Stimulated activated CD4-positive, alpha-beta T cell treated with anti-CD3 and anti-CD28 coated beads, Interleukin-15, amount 100 ng/mL, for 1 hour (primary cell): ENCODE data around the gene TMIGD3.
"Not testable (repeated sequence)": the region's sequence is repeated elsewhere in the genome, so short reads cannot be mapped to it uniquely, and the experiment has no call there.

Experiments used
- DNase-seq, 2 donors: peaks; one replicate each; pipeline ENCODE4 v3.0.0-alpha.2; 2020; ENCODE audit warnings: low read depth in 1 of 2, low spot score in 1 of 2

TMIGD3 gene

GRCh38 chr1:111503585-111504060 lies at the start of gene TMIGD3, which contains the start of gene ADORA3:
Gene TMIGD3, minus strand, starts transcription at chr1:111503633. Its CDS starts 279 bp downstream, at chr1:111503354.
Gene ADORA3, minus strand, starts transcription at chr1:111503633. Its CDS starts 279 bp downstream, at chr1:111503354.
- no peak for DNase-seq

- no peak for DNase-seq
Measured at GRCh38 chr1:111553196-111553595, 49.8 kb upstream of the TMIGD3 start.

- no peak for DNase-seq
Measured at GRCh38 chr1:111552587-111552986, 49.2 kb upstream of the TMIGD3 start.

- DNase-seq, result no peak
Measured at GRCh38 chr1:111551623-111552411, 48.4 kb upstream of the TMIGD3 start.

GRCh38 chr1:111547786-111548185 lies 44.4 kb upstream of the TMIGD3 start:
- DNase-seq, result not testable (repeated sequence)

- no peak for DNase-seq
Measured at GRCh38 chr1:111542187-111542586, 38.8 kb upstream of the TMIGD3 start.

- DNase-seq, result no peak
Measured at GRCh38 chr1:111541721-111542120, 38.3 kb upstream of the TMIGD3 start.

GRCh38 chr1:111540928-111541327 lies 37.5 kb upstream of the TMIGD3 start:
- no peak for DNase-seq

GRCh38 chr1:111538343-111539025 lies 35.1 kb upstream of the TMIGD3 start:
- no peak for DNase-seq

GRCh38 chr1:111535256-111536191 lies 32.1 kb upstream of the TMIGD3 start:
- no peak for DNase-seq

GRCh38 chr1:111520053-111520452 lies 16.6 kb upstream of the TMIGD3 start:
- DNase-seq, result no peak

- DNase-seq, result no peak
Measured at GRCh38 chr1:111517469-111518225, 14.2 kb upstream of the TMIGD3 start.

- no peak for DNase-seq
Measured at GRCh38 chr1:111516005-111516535, 12.6 kb upstream of the TMIGD3 start.

GRCh38 chr1:111515291-111516004 lies 12.0 kb upstream of the TMIGD3 start:
- DNase-seq, result peak in 1 of 2 donors; percentile 16

GRCh38 chr1:111513410-111514020 lies 10.1 kb upstream of the TMIGD3 start:
- no peak for DNase-seq

GRCh38 chr1:111512931-111513330 lies 9.5 kb upstream of the TMIGD3 start:
- DNase-seq, result no peak

- DNase-seq, result no peak
Measured at GRCh38 chr1:111512132-111512889, 8.9 kb upstream of the TMIGD3 start.

GRCh38 chr1:111511370-111511769 lies 7.9 kb upstream of the TMIGD3 start:
- DNase-seq, result no peak
